Astrocyte (in vitro differentiated cells and primary cell): ENCODE measurements around the gene MAEA.

Source experiments
- CTCF ChIP-seq: IDR thresholded peaks from 2 replicates; pipeline ENCODE4 v1.5.1; 2011; ENCODE audit warnings: low read depth, mild to moderate bottlenecking, inconsistent platforms, low read length, moderate library complexity; ENCODE audit not compliant: insufficient read depth
- EZH2 ChIP-seq: IDR thresholded peaks from 2 replicates; pipeline ENCODE4 v1.6.1; 2012; ENCODE audit warnings: mild to moderate bottlenecking, low read length, inconsistent platforms; ENCODE audit not compliant: insufficient read depth

GRCh38 chr4:1340861-1341260 is 51.2 kb downstream of the MAEA start:
- TF ChIP-seq CTCF, result no peak
- TF ChIP-seq EZH2, result no peak
